Measurements from ENCODE around the gene EDEM2.
"Not testable (repeated sequence)": the region's sequence is repeated elsewhere in the genome, so short reads cannot be mapped to it uniquely, and the experiment has no call there.

Gene EDEM2

DNA sequence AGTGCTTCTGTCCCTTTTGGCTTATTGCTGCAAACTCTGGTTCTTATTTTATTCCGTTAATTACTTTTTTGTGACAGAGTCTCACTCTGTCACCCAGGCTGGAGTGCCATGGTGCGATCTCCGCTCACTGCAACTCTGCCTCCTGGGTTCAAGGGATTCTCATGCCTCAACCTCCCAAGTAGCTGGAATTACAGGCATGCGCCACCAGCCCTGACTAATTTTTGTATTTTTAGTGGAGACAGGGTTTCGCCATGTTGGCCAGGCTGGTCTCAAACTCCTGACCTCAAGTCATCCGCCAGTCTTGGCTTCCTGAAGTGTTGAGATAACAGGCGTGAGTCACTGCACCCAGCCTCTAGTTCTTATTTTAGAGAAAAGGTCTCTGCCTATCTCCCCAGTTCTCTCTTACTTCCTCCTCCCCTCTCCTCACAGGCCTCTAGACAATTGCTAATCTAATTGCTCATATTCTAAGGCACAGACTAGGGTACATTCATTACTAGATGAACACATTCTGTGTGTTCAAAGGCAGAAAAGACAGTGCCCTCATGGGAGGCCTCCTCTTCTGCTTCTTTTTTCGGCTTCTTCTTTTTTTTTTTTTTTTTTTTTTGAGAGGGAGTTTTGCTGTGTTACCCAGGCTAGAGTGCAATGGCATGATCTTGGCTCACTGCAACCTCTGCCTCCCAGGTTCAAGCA lies 27.0 kb downstream of the EDEM2 start:
- TF ChIP-seq, protein P1, sequence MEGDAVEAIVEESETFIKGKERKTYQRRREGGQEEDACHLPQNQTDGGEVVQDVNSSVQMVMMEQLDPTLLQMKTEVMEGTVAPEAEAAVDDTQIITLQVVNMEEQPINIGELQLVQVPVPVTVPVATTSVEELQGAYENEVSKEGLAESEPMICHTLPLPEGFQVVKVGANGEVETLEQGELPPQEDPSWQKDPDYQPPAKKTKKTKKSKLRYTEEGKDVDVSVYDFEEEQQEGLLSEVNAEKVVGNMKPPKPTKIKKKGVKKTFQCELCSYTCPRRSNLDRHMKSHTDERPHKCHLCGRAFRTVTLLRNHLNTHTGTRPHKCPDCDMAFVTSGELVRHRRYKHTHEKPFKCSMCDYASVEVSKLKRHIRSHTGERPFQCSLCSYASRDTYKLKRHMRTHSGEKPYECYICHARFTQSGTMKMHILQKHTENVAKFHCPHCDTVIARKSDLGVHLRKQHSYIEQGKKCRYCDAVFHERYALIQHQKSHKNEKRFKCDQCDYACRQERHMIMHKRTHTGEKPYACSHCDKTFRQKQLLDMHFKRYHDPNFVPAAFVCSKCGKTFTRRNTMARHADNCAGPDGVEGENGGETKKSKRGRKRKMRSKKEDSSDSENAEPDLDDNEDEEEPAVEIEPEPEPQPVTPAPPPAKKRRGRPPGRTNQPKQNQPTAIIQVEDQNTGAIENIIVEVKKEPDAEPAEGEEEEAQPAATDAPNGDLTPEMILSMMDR (IDR thresholded peaks at IDR 0.05; ENCODE audit: borderline replicate concordance, insufficient read depth, low read depth, low read length) = no peak
- H3K4me3 ChIP-seq (ENCODE audit: low read depth, low read length) = no peak overlapping the region

DNA sequence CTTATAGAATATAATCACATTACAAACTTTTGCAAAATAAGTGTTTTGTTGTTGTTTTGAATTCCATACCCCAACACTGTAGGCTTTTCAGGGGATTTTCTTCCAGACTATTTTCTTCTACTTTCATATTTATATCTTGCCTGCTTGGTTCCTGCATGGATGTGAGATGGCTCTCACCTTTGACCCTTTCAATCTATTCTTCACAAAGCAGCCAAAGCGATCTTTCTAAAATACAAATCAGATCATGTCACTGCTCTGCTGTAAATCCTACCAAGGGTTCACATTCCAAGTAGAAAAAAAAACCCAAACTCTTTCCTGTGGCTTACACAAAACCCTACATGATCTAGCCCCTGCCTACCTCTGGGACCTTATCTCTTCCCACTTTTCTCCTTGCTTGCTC lies 29.5 kb downstream of the EDEM2 start:
- no peak overlapping the region for H3K4me3 ChIP-seq (ENCODE audit: low read depth, low read length)
- TF ChIP-seq, protein P1 (IDR thresholded peaks at IDR 0.05; ENCODE audit: borderline replicate concordance, insufficient read depth, low read depth, low read length) = no peak

DNA sequence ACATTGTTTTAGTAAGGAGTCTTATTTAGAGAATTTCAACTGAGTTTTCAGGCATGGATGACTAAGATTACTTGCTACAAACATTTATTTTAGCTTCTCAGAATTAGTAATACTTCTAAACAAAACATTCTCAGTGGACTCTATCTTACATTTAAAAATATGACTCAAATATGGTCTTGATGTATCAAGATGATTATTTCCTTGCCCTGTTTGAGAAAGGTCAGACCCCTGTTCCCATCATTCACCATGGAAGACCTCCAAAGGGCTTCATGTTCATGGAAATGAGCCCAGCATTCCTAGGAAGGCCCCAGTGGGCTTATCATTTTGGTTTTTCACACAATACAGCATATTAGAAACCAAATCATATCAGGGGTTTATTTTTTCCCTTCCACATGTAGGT lies 29.9 kb downstream of the EDEM2 start:
- no peak overlapping the region for H3K4me3 ChIP-seq (ENCODE audit: low read depth, low read length)
- TF ChIP-seq, protein P1 (IDR thresholded peaks at IDR 0.05; ENCODE audit: borderline replicate concordance, insufficient read depth, low read depth, low read length) = no peak

DNA sequence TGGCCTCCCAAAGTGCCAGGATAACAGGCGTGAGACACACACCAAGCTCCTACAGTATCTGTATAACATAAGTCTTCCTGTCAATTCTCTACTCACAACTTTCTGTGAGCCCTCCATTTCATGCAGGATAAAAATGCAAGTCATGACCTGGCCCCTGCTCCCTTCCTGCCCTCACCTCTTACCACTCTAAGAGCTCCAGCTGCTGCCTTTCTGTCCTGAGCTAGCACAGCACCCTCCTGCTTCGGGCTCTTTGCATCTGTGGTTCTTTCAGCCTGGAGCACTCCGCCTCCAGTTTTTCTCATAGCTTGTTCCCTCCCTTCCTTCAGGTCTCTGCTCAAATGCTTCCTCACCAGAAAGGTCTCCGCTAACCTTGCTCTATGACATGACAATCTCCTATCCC lies 30.9 kb downstream of the EDEM2 start:
- no peak overlapping the region for H3K4me3 ChIP-seq (ENCODE audit: low read depth, low read length)
- TF ChIP-seq, protein P1 (IDR thresholded peaks at IDR 0.05; ENCODE audit: borderline replicate concordance, insufficient read depth, low read depth, low read length) = no peak

DNA sequence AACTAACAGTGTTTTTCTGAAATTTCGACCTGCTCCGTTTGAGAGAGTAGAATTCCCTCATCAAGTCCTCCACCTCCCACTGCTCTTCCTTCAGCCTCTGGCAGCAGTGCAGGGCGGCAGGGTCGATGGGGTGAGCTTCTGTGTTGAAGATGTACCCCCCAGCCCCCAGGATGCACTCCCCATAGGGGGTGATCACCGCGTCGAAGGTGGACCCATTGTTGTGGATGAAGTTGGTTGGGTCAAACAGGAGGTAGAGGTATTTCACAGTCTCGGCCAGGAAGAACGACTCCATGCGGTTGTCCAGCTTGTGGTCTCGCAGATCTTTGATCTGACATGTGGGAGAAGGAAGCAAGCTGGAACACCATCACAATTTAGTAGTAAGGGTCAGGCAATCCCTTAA lies 31.5 kb downstream of the EDEM2 start:
- TF ChIP-seq, protein P1 (IDR thresholded peaks at IDR 0.05; ENCODE audit: borderline replicate concordance, insufficient read depth, low read depth, low read length) = no peak
- H3K4me3 ChIP-seq (ENCODE audit: low read depth, low read length) = no peak overlapping the region

DNA sequence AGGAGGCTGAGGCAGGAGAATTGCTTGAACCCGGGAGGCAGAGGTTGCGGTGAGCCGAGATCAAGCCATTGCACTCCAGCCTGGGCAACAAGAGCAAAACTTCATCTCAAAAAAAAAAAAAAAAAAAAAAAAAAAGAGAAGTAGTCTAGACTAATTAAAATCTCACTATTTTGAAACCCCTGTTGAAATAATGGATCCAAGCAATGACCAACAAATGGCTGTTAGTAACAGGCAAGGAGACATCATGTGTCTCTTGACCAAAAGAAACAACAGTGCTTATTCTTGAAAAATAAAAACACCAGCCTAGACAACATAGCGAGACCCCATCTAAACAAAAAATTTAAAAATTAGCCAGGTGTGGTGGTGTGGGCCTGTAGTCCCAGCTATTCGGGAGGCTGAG lies 34.9 kb downstream of the EDEM2 start:
- not testable (repeated sequence) for H3K4me3 ChIP-seq (ENCODE audit: low read depth, low read length)

DNA sequence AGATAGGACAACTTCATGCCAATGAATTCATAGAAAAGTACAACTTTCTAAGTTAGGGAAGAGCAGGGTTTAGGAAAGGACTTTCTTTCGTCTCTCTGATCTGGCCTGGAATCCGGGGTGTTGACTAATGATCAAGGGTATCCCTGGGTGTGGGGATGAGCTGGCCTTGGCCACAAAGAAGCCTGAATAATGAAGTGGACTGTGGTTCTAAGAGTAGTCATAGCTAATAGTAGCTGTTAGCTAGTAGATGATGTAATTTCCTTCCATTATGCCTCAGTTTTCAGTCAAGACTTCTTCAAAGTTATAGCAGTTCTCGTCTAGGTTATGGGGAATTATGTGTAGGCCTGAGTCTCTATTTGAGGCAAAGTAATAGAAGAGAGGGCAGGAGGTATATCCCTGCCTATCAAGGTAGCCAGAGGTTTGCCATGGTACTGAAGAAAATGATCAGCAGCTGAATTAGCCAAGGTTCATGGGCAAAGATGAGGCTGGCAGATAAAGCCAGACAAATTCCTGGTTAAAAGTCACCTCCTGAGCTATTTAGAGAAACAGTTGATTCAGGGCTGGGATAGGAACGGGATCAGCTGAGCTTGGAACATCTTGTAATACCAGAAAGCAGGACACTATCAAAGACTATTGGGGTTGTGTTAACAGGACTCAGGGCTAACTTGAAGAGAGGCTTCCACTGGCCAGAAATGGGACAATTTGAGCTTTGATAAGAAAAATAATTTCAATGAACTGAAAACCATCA lies 35.8 kb downstream of the EDEM2 start:
- H3K4me3 ChIP-seq (ENCODE audit: low read depth, low read length) = no peak overlapping the region
- TF ChIP-seq, protein P1 (IDR thresholded peaks at IDR 0.05; ENCODE audit: borderline replicate concordance, insufficient read depth, low read depth, low read length) = no peak

Data from GM12875 (cell line).